GM21367 (cell line): ENCODE data around the gene MAP3K5.

Experiments
- ATAC-seq: cut with Tn5 transposase; IDR thresholded peaks from one replicate; pipeline ENCODE4 v1.9.1; 2021; ENCODE audit not compliant: unreplicated experiment

The MAP3K5 gene

DNA sequence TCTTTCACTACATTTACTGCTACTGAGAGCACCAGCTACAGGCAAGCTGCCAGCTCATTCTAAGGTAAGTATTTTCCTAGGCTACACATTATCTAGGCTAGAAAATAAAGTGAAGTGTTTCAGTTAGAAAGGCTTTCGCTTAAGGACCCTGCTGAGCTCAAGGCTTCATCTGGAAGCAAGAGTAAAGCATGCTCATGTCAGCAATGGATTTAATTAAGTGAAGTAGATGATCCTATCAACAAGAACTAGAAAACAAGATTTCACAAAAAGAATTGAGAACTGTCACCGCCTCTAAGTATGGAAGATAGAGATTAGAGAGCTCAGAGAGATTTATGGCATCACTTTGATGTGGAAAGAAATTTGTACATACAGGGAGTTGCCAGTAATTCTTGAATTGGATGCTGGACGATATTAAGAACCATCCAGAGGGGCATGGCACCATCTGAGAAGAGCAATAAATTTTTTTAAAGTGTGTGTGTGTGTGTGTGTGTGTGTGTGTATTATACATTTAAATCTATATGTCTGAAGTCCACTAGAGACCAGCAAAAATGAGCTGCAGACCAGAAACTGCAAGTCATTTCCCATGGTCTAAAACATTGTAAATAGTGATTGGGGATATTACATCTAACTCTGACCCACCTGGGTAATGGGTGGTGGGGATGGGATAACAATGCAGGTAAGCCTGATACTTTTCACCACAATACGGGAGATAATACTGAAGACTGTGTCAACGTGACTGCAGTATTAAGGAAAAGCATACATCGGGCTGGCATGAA lies 136.8 kb downstream of the MAP3K5 start:
- ATAC-seq = no peak

DNA sequence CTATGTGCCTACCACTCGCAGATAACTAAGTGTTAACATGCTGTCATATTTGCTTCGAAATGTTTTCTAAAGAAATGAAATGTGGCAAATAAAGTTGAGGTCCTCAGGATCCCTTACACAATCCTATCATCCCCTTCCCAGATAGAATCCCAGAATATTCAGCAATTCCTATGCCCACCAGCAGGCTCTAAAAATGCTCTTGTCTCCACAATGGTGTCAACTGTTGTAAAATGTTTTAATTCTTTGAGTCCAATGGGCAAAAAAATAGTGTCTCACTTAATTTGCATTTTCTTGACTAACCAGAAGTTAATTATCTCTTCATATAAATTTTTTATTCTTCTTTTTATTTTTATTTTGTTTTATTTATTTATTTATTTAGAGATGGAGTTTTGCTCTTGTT lies 138.2 kb downstream of the MAP3K5 start:
- ATAC-seq = no peak

DNA sequence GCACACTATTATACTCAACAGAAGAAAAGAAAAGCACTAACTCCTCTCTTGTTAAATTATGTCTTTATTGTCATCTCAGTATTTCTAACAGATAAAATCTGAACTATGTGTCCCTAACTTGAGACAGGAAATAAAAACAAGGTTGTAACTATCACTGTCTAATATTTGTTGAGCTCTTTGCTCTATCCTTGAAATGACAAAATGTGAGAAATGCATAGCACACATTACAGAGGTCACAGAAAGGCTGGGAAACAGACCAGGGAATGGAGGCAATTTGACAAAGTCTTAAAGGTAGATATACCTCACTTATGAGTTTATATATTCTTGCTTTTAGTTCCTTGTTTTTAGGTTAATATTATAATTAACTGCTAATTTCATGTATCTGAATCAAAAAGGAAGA lies 139.6 kb downstream of the MAP3K5 start:
- ATAC-seq = no peak

DNA sequence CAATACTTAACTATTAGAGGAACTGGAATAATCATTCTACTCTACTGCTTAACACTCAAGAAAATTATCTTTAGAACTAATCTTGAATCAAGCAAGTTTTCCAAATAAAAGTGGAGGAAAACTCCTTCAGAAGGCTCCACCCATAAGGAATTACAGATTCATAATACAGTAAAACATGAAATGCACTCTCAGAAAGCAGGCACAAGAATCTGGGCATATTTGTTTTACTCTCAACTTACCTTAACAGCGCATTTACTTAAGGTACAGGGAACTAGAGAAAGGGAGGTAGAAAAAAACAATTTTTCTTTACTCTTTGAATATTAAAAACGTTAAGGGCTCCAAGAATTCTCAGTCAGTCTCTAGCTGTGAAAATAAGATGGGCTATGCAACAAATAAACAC lies 140.3 kb downstream of the MAP3K5 start:
- no peak for ATAC-seq

DNA sequence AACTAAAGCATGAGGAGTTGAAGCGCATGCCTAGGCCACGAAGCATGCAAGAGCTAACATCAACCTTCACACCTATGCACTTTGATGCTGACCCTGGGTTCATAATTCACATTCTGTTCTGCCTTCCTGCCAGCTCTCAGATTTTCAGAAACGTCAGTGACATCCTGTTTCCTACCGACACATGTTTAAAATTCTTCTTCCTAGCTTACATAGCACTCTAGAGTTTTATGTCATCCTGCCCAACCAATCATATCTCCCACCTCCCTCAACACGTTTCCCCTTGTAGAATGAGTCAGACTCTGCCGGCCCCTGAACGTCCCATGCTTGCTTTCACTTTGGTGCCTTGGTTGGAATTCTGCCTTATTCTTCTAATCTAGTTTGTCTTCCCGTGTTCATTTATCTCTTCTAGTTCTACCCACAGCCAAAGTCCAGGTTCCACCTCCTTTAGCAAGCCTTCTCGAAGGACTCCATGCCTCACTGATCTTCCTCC lies 144.9 kb downstream of the MAP3K5 start:
- peak; percentile 79 for ATAC-seq

DNA sequence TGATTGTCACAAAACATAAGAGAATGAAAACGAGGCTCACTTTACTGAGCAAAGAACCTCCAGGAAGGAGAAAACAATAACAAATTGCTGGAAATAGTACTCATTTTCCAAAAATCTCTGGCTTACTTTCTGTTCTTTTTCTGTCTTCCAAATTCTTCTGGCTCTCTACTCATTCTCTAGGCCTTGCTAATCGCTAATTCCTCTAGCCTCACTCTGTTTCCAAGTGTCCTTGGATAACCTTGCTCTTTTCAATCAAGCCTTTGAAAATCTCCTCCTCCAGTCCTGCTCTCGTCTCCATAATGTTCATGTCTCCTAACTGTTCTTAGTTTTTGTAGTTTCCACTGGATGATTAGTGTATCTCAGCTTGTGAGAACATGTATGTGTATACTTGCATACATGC lies 145.9 kb downstream of the MAP3K5 start:
- no peak for ATAC-seq

DNA sequence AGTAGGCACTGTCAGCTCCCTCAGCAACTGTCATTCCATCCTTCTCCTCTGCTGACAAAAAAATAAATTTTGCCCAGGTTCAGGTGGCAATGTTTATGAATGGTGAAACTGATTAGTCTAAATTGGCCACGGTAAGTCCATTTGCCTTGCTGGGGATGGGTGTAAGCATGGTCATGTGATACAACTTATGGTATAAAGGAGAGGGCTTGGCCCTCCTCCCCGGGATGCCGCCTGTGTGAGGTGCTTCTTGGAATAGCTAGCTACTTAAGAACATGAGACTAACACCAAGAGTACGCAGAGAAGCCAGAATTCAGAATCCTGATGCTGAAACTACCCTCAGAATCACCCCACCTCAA lies 147.7 kb downstream of the MAP3K5 start:
- no peak for ATAC-seq

DNA sequence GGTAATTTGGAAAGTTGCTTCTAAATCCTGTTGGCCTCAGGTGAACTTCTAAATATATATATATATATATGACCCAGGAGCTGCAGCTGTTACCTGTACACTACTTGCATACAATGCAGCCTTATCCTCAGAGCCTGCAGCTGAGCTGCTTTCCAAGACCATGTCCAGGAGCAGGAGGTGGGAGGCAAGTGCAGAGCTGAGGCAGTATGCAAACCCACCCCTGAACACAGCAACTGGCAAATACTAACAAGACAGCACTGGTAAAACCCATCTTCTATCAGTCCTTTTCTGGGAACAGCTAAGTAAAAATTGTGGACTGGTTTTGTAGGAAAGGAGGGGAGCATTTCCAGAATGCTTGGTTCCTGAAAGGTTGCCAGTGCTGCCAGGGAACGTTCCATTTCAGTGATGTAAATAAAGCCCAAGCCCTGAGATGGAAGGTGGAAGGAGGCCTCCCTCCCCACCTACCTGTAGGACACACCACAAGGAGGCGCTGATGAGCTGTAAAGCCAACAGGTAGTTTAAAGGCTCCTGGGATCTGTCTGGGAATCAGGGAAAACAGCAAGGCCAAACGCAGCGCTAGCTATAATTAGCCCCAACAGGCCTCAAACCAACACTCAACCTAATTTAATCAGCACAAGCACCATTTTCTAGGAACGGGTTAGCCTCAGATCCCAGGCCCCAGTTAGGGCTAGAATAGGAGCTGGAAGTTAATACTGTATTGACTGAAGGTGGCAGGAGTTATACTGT lies 148.3 kb downstream of the MAP3K5 start:
- ATAC-seq = no peak

DNA sequence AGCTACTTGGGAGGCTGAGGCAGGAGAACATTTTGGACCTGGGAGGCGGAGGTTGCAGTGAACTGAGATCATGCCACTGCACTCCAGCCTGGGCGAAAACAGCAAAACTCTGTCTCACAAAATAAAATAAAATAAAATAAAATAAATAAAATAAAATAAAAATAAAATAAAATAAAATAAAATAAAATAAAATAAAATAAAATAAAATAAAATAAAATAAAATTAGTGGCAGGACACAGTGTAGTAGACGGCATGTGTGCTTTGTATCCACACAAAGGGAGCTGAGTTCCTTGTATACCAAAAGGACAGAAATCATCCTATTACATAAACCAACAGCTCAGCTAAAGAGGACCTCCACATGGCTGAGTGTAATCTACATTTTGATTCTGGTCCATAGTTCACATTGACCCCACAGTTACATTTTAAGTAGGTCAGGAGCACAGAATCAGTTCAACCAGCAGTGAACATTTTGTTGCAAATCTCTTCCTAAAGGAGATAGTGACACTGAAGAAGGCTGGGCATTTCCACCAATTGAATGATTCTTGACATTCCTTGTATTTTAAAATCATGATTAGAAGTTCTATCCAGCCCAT lies 150.3 kb downstream of the MAP3K5 start:
- ATAC-seq = no peak

DNA sequence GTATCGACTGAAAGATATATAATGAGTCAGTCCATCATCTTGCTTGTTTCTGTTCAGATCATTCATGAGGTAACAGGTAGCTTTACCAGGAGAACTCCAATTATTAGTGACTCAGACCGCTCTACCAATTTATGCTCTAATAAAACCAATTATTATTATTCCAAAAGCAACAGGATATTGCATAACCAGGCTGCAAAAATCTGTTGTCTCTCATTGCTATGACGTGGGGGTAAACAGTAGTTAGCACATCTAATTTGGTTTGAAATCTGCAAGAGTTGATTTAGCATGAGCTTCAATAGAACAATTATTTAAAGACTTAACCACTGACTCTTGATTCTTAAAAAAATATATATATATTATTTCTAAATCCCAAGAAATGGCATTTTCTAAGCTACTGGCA lies 151.1 kb downstream of the MAP3K5 start:
- ATAC-seq = no peak

DNA sequence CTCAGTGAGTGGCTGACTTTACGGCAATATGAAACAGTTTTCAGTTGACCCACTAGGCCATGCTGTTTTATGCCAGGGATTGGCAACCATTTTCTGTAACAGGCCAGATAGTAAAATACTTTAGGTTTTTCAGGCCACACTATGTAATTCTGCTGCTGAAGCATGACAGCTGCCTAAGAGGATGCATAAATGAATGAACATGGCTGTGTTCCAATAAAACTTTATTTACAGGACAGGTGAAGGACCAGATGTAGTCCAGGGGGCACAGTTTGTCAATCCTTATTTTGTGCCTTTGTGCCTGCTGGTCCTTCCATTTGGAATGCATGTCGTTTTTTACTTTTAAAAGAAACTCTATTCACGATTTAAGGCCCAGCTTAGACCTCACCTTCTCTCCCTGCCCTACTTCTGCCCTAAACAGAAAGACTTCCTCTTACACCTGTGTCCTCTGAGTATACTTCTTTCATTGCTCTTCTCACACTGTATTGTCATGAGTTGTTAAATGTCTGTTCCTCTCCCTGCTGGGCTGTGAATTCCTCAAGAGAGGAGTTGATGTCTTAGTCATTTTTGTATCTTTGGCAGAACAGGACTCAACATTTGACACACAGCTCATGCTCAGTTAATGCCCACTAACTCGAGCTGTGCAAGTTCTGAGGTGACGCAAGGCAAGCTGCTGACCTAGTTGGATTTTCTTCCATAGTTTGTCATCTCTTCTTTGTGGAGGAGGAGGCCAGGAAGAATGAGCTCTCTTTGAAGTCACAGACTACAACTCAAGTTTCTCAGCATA lies 152.0 kb downstream of the MAP3K5 start:
- ATAC-seq = no peak

DNA sequence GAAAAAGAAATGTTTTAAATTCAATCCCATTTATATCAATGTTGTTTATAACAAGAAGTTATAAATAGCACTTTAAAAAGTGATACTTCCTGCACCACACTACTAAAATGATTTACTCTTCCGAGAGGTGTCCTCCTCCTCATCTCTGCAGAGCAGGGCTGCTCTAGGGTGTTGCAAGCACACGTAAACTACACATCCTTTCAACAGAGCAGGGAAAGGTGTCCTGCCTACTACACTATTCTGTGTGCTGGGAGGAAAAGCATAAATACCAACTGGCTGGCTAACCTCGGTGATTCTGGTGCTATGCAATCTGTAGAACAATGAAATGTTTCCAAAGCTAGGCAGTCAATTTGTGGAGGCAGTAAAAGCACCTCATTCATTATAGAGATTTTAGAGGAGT lies 152.6 kb downstream of the MAP3K5 start:
- ATAC-seq = no peak

DNA sequence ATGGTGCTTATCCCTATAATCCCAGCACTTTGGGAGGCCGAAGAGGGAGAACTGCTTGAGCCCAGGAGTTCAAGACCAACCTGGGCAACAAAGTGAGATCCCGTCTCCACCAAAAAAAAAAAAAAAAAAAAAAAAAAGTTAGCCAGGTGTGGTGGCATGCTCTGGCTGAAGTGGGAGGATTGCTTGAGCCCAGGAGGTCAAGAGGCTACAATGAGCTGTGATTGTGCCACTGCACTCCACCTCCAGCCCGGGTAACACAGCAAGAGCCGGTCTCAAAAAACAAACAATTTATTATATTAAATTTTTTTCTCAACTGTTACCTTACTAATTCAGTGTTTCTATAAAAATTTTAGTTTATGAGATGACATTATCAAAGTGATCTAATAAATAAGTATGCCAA lies 156.7 kb downstream of the MAP3K5 start:
- ATAC-seq = no peak

DNA sequence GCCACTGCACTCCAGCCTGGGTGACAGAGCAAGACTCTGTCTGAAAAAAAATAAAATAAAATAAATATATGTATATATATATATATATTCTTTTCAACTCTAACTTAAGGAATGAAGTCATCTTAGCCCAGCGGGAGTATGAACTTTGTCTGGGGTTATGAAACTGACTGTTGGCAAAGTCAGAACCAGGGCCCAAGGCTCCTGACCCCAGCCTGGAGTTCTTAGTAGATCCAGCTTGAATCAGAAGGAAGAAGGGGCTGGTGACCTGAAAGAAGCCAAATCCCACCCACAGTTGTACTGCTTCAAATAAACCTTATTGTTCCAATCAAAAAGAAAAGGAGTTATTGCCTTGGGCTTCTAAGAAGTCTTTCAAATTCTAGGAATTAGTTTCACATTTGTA lies 158.9 kb downstream of the MAP3K5 start:
- no peak for ATAC-seq

DNA sequence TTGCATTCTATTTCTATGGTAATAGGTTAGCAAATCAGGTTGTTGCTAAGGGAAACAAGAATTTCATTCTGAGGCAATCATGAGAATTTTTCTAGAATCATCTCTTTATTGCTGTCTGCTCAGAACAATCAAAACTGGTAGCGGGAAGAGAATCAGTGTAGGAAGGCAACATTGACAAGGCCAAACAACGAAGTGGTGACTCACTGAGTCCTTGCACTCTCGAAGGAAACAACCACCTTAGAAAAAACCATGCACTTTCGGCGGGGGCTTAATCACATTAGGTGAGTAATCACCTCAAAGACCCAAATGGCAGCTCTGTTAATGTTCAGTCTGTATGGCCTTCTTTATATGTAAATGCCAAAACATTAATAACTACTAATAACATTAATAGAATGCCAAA lies 163.3 kb downstream of the MAP3K5 start:
- ATAC-seq = no peak

DNA sequence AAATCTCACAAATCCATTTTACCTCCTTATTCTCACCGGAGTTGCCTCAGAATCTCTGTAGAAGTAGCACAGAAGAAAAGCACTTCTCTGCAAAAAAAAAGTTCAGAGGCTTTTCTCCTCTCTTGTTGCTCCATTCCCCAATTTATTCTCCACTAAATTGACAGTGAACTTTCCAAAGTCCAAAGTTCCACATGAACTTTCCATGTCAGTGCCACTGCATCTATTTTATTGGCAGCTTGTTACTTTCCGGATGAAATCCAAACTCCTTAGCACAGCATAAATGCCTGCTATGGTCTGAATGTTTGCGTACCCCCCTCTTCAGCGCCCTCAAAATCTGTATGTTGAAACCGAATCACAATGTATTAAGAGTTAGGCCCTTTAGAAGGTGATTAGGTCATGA lies 165.1 kb downstream of the MAP3K5 start:
- ATAC-seq = no peak

DNA sequence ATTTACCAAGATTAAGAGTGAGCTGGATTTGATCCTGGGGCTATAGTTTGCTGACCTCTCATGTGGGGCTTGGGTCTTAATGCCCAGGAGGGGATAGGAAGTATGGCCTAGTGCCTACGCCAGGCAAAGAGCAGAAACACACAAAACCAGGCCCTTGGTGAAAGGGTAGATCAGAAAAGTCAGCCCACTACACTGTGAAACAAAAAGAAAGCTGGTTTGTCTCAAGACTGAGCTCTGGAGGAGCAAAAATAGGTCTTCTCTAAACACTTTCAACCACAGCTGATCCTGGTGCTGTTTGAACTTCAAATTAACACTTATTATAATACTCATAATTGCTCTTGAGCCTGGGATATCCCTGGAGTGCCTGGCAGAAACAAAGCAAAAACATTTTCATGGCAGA lies 167.0 kb downstream of the MAP3K5 start:
- no peak for ATAC-seq

DNA sequence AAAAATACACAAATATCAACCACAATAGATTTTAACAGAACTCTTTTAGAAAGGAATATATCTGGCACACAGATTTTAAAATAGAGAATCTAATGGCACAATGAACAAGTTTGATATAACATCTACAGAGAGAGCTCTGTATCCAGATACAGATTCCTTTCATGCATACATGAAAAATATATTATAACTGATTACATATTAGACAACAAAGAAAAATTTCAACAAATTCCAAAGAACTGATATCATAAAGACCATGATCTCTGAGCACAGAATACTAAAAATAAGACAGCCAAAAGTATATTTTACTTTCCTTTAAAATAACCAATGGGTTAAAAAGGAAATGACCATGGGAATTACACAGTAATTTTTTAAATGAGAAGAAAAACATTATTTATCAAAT lies 167.9 kb downstream of the MAP3K5 start:
- ATAC-seq = no peak

DNA sequence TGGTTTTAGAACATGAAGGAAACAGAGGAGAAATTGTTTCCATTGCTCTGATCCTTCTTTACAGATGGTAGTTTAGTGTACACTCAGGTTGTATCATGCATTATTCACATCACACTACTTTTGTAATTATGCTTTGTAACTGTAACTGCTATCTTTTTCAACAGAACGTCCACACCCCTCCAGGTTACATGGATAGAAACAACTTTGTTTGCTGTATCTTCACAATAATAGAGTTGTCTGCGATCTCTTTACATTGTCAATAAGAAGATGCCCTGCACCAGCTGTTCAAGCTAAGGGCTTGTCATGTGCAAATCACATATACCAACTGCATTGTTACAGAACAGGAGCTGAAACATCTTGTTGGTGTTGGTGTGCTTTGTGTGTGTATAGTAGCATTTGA lies 174.2 kb downstream of the MAP3K5 start:
- ATAC-seq = no peak

DNA sequence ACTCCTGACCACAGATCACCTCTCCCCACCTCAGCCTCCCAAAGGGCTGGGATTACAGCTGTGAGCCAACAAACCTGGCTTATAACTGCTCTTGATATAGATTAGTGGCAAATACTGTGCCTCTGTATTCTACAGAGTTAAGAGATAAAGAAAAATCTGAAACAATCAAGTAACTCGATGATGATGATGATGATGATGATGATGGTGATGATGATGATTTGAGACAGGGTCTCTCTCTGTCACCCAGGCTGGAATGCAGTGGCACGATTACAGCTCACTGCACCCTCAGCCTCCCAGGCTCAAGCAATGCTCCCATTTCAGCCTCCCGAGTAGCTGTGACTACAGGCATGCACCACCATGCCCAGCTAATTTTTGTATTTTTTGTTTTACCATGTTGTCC lies 175.8 kb downstream of the MAP3K5 start:
- ATAC-seq = no peak

DNA sequence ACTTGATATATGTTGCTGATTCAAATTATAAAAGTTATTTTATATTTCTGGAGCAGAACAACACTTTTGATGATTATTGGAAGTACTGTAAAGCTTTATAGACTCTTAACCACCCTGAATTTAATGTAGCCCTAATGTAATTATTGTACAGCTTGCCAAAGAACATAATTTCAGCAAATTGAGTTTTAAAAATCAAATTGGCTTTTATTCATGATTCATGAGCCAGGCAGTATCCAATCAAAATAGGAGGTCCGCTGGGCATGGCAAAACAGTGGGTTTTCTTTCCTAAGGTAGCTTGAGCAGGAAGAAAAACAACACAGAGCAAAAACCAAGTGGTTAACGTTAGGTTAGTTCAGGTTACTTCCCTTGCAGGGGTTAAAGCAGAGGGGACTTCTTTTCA lies 177.3 kb downstream of the MAP3K5 start:
- ATAC-seq = no peak
